NCI-H748 (cell line): ENCODE results near the gene TMEM181.
"Not testable (repeated sequence)": the region's sequence is repeated elsewhere in the genome, so short reads cannot be mapped to it uniquely, and the experiment has no call there.

ENCODE experiments used
- DNase-seq: peaks from one replicate; lab custom pipeline; 2025; ENCODE audit not compliant: unreplicated experiment; lab: John Stamatoyannopoulos, UW

The TMEM181 gene

DNA sequence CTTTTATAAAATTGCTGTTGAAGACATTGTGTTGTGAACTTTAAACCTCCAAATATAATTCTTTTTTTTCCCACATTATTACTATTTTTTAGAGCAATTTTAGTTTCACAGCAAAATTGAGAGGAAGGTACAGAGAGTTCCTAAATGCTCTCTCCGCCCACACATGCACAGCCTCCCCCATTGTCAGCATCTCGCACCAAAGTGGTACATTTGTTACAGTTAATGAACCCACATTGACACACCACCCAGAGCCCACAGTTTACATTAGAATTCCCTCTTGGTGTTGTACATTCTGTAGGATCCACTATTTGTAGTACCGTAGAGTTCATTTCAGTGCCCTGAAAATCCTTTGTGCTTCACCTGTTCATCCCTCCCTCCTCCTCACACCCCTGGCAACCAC lies 33.8 kb downstream of the TMEM181 start:
- no peak for DNase-seq

DNA sequence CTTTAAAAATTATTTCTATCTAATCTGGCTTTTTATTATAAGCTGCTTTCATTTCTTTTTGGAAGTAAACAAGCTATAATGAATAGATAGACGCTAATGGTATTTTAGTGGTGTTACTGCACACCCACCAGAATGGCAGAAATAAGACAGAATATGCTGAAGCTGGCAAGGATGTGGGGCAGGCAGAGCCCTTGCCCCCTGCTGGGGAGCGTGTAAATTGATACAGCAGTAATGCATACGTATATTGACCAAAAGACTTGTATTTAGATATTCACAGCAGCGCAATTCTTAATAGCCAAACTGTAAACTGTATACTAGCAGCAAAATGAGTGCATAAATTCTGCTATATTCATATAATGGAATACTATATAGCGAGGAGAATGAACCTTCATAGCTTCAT lies 35.3 kb downstream of the TMEM181 start:
- DNase-seq: no peak

DNA sequence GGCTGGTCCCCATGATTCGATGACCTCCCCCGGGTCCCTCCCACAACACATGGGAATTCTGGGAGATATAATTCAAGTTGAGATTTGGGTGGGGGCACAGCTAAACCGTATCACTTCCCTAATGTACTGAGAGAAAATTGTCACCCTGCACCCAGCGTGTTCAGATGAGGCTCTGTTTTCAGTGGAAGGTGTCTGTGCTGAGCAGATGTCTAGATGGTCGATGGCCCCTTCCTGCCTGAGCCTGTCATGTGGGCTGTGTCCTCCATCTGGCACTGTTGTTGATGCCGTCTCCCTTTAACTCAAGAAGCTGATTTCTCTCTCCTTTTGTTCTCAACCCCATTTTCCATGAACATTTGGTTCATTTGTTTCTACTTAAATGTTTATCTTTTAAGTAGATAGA lies 37.0 kb downstream of the TMEM181 start:
- no peak for DNase-seq

DNA sequence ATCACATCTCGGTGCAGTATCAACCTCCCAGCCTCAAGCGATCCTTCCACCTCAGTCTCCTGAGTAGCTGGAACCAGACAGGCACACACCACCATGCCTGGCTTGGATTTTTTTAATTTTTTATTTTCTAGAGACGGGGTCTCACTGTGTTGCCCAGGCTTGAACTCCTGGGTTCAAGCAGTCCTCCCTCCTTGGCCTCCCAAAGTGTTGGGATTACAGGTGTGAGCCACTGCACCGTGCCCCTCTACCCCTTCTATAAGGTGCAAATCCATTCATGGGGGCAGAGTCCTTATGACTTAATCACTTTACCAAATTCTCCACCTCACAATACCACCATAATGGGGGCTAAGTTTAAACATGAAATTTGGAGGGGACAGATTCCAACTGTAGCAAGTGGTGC lies 37.7 kb downstream of the TMEM181 start:
- no peak for DNase-seq

DNA sequence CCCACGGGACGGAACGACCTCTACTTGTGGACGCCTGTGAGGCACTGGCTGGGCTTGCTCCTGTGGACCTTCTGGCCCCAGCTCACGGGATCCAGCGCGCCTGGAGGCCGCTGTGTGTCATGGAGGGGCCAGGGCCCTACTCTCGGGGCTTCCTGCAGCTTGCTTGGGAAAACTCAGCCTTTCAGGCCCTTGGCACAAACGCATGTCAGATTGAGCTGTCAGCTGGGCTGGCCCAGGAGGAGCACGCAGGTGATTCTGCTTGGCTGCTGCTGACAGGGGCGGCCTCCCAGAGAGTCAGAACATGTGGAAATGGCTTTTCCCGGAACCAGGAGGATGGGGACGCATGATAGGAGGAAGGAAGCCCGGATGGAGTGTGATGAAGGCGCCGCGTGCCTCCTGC lies 39.7 kb downstream of the TMEM181 start:
- no peak for DNase-seq

DNA sequence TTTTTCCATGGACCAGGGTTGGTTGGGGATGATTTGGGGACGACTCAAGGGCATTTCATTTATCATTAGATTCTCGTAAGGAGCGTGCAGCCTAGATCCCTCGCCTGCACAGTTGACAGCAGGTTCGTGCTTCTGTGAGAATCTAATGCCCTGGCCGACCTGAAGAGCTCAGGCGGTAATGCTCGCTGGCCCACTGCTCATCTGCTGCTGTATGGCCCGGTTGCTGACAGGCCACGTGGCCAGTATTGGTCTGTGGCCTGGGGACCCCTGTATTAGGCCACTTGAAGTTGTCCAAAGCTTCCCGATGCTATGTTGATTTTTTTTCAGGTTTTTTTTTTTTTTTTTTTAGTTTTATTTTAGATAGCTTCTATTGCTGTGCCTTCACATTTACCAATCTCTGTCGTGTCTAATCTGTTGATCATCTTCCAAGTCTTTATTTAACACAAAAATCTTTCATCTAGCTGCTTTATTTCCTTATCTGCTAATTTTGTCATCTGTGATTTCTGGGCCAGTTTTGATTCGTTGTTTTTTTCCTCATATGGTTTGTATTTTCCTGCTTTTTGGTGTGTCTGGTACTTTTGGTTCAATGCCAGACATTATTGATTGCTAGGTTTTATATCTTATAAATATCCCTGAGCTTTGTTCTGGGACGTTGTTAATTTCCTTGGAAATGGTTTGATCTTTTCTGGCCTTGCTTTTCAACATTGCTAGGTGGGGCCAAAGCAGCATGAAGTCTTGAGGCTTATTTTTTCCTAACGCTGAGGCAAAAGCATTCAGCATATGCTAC lies 43.6 kb downstream of the TMEM181 start:
- DNase-seq: no peak

DNA sequence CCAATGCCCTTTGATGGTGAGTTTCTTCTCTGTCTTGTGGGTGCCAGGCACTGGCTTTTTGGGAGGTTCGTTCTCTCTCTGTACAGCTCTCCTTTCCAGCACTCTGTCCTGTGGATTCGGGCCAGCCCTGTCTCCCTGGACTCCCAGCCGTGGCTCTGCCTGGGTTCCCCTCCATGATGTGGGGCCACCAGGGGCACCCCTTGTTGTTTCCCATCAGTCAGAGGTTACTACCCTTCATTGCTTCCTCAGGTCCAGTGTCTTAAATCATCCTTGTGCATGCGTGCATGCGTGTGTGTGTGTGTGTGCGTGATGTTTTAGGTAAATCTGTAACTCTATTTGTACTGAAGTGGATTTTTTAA lies 44.1 kb downstream of the TMEM181 start:
- no peak for DNase-seq

DNA sequence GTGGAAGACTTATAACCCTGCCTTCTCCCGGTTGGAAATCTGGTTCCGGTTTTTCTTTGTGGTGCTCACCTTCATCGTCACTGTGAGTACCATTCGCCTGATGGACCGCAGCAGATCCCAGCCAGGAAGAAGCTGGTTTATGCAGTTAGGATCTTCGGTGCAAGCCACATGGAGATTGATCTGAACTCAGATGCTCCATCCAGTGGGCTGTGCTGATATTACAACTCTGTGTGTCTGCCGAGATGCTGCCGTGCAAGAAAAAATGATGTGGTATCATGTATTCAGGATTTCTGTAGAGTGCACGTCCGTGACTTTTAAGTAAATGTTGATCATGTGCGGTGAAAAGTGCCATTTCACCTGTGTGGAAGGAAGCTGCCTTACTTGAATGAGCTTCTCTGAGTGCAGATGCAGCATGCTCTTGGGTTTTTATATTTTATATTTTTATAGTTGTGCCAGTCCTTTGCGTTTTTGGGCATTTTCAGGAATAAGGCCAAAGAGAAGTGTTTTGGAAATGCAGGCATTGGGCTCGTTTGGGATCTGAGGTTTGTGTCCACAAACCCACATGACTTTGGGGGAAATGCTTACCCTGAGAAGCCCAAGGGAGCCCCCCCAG lies 45.5 kb downstream of the TMEM181 start:
- peak; percentile 63 for DNase-seq

DNA sequence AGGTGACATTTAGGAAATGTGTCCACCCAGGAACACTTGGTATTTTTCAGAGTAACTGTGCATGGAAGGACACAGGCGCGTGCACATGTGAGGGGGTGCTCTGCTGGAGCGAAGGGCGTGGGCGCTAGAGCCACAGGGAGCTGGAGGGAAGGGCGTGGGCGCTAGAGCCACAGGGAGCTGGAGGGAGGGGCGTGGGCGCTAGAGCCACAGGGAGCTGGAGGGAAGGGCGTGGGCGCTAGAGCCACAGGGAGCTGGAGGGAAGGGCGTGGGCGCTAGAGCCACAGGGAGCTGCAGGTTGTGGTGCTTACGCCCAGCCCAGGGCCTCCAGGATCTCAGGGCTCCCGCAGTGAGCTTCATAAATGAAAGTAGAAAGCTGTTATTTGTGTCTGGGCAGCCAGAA lies 46.1 kb downstream of the TMEM181 start:
- not testable (repeated sequence) for DNase-seq

DNA sequence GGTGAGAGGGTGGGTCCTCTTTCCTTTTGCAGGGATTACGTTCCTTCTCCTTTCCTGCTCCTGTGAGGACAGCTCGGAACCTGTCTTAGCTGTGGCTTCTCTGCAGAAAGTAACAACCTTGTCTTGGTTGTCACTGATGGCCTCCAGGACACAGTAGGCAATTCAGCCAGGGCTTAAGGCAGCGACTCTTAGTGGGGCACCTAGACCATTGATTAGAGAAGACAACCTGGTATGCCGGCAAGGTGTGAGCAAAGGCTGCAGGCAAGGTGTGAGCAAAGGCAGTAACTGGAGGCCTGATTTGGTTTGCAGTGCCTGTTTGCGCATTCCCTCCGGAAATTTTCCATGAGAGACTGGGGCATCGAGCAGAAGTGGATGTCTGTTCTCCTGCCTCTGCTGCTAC lies 47.0 kb downstream of the TMEM181 start:
- DNase-seq: no peak

DNA sequence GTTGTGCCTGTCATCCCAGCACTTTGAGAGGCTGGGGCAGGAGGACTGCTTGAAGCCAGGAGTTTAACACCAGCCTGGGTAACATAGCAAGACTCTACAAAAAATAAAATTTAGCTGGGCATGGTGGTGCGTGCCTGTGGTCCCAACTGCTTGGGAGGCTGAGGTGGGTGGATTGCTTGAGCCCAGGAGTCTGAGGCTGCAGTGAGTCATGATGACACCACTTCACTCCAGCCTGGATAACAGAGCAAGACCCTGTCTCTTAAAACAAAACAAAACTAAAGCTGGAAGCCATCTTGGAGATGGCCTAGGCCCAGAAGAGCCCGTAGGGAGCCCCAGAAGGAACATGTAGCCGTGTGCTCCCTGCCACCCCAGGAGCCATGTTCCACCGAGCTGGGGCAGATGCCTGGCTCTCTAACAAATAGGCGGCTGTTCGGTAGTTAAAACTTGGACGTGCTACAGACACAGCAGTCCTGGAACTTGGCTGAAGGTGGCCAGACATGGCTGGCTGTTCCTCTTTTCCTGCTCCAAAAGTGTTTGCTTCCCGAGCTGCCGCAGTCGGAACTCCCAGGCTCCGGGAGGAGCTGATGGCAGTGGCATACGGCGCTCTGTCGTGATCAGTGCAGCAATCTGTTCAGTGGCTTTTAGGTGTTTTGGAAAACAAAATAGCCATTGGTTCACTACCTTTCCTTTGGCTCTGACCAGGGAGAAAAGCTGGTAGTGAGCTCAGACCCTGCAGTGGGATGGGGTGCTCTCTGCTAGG lies 47.7 kb downstream of the TMEM181 start:
- no peak for DNase-seq

DNA sequence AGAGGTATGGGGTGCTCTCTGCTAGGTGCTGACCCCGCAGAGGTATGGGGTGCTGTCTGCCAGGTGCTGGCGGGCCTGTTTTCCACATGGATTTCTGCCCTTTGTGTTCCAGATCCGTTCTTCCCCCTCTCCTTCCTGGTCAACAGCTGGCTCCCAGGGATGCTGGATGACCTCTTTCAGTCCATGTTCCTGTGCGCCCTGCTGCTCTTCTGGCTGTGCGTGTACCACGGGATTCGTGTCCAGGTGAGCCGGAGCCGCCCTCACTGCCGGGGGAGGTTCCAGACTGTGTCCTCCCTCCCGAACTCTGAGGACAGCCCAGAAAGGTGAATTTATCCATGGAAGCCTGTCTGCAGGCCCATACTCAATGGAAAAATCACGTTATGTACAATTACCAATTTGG lies 48.3 kb downstream of the TMEM181 start:
- no peak for DNase-seq

DNA sequence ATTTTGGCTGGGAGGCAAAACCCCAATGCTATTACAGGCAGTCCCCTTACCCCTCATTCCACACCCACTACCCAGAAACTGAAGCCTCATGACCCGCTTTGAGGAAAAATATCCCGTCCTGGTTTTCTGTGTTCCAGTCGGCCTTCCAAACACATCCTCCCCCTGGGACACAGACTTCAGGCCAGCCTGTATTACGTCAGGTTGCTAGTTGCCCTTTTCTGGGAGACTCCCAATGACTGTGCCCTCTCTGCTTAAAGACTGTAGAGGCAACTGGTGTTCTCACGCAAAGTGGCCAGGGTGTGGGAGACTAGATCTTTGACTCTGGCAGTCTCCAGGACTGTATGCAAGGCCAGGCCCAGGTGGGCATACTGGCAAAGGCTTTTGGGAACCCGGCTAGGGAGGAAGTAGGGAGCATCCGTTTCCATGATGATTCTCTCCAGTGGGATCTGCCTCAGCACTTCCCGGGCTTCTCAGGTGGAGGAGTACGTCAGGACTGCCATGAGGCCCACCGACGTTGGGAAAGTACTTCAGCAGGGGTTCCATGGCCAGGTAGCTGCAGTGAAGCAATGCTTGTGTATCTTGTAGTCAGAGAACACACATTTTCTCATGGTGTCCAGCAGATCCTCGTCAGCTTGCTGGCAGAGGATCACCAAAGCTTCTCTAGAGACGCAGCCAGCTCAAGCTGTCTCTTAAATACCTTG lies 49.7 kb downstream of the TMEM181 start:
- DNase-seq: no peak

DNA sequence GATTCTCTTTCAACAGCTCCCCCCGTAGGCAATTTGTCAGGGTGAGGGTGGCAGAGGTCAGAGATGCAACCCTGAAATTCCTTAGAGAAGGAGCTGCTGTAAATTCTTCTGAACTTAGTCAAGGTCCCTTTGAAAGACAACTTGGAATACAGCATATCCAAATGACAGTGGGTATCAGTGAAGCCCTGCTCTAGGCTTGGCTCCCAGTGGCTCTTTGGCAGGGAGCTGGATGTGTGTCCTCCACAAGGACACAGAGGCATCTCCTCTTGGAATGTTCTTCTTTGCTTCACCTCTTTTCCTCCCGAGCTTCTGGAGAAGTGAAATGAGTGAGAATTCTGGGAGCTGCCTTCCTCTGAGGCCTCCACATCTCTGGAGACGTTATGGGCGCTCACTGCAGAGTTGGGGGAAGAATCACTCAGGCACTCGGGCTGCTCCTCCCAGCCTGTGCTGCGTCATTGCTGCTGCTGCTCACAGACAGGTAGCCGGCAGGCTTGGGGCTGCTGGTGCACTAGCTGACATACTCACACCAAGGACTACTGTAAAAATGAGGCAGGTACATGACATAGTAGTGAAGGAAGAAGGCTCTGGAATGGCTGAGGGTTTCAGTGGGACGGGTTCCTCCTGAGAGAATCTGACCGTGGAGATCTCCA lies 50.6 kb downstream of the TMEM181 start:
- no peak for DNase-seq

DNA sequence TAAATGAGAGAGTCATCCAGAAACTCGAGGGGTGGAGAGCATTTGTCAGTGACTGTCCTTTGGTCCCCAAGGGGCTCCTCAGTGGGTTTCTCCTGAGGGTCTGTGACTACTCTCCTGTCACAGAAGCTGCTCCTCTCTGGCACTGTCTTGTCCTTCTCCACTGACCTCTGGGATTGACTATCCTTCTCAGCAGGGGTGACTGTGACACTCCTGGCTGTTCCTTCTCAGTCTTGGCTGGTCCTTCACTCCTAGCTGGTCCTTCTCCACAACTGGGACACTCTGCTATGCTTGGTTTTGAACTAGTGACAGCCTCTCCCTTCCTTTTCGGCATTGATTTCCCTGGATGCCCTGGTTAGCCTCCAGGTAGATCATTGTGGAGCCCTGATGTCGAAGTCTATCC lies 51.1 kb downstream of the TMEM181 start:
- DNase-seq: no peak

DNA sequence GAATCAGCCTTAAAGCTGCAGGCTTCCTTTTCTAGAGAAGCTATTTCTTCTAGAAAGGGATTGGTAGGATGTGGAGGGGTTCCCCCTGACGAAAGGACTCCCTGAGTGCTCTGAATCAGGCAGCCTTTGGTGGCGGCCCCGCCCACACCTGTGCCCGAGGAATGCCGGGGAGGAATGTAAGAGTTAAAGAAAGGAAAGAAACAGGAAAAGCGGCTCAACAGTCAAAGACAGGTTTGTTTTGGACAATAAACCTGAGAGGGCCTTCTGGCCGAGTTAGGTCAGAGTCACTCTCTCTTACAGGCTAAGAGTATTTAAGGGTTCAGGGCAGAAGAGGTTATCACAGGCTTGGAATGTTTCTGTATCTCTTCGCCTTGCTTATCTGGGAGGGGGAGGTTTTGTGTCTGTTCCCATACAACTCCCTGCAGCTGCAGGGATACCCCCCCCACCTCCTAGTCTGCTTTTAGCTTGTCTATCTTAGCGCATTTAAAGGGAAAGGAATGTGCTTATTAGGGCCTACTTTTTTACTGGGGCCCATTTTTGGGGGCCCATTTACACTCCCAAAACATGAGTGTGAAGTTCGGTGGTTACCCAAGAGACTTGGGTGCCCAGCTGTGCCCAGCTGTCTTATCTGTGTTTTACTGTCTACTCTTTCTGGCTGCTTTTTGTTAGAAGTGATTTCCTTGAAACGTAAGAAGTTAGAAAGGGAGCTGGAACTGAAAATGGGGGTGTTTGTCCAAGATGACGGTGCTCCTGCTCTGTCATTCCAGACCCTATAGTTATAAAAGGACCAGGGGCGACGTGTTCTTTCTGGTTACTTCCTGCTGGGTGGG lies 51.9 kb downstream of the TMEM181 start:
- no peak for DNase-seq

DNA sequence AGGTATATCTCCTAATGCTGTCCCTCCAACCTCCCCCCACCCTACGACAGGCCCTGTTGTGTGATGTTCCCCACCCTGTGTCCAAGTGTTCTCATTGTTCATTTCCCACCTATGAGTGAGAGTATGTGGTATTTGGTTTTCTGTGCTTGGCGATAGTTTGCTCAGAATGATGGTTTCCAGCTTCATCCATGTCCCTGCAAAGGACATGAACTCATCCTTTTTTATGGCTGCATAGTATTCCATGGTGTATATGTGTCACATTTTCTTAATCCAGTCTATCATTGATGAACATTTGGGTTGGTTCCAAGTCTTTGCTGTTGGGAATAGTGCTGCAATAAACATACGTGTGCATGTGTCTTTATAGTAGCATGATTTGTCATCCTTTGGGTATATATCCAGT lies 54.7 kb downstream of the TMEM181 start:
- DNase-seq: not testable (repeated sequence)

DNA sequence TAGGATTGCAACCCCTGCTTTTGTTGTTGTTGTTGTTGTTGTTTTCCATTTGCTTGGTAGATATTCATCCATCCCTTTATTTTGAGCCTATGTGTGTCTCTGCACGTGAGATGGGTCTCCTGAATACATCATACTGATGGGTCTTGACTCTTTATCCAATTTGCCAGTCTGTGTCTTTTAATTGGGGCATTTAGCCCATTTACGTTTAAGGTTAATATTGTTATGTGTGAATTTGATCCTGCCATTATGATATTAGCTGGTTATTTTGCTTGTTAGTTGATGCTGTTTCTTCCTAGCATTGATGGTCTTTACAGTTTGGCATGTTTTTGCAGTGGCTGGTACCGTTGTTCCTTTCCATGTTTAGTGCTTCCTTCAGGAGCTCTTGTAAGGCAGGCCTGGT lies 58.4 kb downstream of the TMEM181 start:
- DNase-seq: not testable (repeated sequence)

DNA sequence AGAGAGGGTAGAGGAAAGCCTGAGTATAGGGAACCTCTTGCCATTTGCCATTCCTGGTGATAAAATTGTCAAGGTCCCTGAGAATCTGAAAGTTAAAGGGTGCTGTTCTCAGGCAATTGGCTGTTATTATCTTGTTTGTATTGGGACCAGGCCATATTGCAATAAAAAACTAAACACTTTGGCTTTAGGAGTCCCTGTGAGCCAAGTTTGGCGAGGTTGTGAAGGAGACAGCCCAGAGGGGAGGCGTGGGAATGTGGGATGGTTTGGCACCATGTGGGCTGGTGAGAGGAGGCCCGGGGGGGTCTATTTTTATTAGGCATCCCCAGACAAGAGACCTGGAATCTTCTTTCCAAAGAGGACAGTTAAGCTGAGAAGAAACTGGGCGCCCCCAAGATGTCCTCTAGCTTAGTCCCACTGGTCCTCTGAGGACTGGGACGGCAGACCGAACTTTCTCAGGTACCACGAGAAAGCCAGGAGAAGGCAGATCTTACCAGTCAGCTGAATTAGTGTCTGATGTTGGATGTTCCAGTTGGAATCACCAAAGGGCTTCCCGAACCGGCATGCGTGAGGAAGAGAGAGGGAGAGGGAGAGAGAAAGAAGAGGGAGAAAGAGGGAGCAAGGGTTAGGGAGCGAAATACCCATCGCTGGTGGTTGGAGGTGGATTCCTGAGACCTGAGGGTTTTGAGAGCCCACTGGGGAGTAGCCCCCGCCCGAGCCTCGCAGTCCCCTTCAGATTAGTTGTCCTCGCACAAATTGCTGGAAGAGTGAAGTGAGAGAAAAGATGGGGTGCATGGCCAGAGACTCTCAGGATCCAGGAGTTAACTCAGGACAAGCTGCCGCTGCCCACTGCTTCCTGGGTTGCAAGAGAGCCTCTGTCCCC lies 60.3 kb downstream of the TMEM181 start:
- no peak for DNase-seq
